HG02943 (cell line): ENCODE results near the gene FUCA2.
A peak's percentile ranks its signal among the peaks of the same experiment; 100 is the strongest.
"Not testable (repeated sequence)": the region's sequence is repeated elsewhere in the genome, so short reads cannot be mapped to it uniquely, and the experiment has no call there.

Experiments used
- ATAC-seq: cut with Tn5 transposase; IDR thresholded peaks from one replicate; pipeline ENCODE4 v1.9.1; 2021; ENCODE audit warnings: mild to moderate bottlenecking, low read depth, moderate library complexity; ENCODE audit not compliant: unreplicated experiment

Gene FUCA2

DNA sequence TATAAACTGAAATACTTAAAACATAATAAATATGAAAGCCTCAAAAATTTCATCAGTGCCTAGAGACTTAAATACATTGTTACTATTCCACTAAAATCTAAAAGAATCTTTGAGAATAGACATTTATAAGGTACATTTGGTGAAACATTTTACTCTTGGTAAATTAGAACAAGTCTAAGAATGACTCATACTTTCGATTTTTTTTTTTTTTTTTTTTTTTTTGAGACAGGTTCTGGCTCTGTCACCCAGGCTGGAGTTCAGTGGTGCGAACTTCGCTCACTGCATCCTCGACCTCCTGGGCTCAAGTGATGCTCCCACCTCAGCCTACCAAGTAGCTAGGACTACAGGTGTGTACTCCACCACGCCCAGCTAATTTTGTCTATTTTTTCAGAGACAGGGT is 6.4 kb downstream of the FUCA2 start:
- ATAC-seq = no peak

DNA sequence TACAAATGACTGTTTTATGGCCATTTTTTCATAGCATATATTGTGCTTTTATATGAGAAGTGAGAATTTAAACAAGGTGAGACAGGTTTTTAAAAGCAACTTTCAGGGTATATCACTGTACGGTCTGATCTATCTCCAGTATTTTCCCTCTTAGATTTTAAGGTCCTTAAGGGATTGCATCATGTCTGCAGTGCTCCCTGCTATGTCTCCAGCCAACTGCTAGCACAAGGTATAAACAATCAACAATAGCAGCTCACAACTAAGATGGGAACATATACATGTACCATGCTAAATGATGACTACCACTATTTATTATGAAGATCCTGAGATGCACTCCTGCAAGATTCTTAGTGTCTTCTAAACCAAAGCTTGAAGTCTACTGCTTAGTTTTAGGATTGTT is 7.2 kb downstream of the FUCA2 start:
- ATAC-seq = no peak

DNA sequence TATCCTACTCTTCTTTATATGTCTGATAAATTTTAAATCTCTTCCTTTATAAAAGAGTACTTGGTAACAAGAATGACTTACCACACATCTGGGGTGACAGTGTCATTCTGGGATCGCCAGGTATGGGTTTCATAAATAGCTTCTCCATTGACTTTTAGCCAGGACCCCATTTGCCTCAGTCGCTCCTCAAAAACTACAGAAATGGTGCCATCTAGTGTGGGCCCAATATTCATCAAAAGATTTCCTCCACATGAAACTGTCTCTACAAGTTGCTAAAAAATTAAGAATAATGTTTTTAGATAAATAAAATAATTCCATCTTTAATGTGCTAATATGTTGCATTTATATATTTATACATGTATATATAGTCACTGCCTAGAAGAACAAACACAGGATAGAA is 9.7 kb downstream of the FUCA2 start:
- no peak for ATAC-seq

DNA sequence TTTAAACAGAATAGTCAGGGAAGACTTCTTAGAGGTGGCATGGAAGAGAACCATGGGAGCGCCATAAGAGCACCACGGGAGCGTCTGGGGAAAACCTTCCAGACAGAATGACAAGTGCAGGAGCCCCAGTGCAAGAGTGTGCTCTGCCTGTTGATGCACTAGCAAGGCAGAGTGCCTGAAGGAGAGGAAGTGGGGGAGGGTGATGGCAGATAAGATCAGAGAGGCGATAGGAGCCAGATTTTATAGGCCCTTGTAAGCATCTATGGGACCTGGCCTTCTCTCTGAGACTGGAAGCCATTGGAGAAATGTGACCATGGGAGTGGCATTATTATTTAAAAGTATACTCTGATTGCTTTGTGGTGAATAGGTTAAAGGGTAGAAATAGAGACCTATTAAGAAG is 13.1 kb downstream of the FUCA2 start:
- no peak for ATAC-seq

DNA sequence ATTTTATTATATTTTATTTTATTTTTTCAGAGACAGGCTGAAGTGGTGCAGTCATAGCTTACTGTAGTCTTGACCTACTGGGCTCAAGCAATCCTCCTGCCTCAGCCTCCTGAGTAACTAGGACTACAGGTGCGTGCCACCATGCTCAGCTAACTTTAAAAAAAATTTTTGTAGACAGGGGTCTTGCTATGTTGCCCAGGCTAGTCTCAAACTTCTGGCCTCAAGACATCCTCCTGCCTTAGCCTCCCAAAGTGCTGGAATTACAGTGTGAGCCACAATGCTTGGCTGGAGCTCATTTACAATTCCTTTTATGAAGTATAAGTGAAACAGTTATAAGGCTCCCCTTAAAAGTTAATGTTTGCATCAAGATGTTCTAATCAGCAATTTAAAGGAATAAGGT is 14.5 kb downstream of the FUCA2 start:
- no peak for ATAC-seq

DNA sequence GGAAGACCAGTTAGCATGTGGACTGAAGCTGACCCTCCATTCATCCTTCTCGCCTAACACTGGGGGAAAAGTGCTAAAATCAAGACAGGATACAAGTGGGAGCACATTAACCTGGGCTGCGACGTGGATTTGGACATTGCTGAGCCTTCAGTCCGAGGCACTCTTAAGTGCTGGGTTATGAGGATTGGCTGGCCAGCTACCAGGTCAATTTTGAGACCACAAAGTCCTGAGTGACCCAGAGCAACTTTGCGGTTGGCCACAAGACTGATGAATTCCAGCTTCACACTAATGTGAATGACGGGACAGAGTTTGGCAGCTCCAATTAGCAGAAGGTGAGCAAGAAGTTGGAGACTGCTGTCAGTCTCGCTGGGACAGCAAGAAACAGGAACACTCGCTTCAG is 20.7 kb downstream of the FUCA2 start:
- ATAC-seq = no peak

DNA sequence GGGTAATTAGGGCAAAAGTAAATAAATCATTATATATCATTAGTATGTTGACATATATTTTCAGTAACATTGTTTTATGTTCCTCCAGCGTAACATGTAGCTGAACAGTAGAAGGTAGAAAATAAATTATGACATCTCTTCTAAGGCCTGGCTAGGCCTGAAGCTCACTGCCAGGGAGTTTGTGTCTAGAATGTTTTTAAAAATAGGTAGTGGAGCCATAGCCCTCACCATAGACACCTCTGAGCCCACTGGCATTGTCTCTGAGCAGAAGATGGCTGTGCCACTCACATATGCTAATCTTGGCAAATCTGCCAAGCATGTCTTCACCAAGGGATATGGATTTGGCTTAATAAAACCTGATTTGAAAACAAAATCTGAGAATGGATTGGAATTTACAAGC is 21.3 kb downstream of the FUCA2 start:
- no peak for ATAC-seq

DNA sequence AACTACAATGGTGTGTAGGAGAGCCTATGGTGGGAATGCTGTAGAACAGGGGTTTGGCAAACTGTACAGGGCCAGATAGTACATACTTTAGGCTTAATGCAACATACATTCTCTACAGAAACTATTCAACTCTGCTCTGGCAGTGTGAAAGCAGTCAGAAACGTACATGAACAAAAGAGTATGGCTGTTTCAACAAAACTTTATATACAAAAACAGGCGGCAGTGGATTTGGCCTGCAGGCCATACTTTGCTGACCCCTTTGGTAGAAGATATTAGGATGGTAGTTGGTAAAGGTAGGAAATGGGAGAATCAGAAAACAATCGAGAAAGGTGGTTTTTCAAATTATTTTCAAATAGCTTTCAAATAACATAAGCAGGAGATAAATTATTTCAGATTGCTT is 24.8 kb downstream of the FUCA2 start:
- no peak for ATAC-seq

DNA sequence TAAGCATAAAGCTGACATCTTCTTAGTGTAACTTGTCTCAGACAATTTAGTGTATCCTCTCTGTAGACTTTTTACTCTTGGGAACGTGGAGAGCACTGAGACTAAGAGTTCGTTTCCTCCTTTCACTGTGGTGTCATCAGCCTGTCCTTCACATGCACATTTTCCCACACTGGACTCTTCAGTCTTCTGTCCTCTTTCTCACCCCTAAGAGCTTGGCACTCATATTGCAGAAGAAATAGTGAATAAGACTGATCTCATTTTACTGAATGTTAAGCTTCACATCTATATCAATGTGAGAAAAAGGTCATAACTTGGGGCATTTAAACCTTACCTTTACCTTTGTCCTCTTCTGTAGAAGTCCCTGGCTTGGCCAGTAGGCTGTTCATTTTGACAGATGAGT is 25.6 kb downstream of the FUCA2 start:
- no peak for ATAC-seq

DNA sequence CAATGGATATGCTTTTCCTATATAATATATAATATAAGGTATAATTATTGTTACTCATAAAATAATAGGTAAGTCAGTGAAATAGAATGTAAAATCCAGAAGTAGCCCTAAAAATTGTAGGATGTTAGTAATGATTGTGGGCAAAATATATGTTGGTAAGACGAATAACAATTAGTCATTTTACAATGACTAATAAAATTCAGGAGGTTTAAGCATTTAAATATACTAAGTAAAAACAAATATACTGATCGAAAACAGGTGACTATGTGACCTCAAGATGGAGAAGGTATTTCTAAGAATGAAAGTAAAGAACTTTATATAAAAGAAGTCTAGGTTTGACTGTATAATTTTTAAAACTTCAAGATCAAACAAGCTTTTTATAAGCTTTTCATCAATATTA is 28.9 kb downstream of the FUCA2 start:
- ATAC-seq = no peak

DNA sequence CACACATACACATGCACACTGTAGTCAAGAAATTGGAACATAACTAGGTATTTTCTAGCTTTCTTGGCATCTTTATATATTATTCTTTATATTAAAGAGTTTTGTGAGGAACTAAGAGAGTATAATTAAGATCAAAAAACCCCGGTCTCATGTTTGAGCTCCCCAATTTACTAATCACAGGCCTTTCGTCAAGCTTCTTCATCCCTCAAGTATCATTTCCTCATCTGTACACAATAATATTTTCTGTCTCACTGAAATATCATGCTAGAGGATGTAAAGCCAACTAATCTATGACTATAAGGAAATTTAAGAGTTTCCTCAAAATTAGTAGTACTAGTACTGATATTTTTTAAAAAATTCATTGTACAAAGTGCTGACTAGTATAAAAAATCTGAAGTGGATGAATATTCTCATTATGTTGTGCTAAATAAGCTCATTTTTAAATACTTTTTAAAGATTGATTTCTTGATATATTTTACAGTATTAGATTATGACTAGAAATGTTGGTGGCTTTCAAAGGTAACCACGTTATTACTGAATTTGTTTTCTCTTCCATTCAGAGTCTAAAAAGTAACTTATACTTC is 32.9 kb downstream of the FUCA2 start:
- no peak for ATAC-seq

DNA sequence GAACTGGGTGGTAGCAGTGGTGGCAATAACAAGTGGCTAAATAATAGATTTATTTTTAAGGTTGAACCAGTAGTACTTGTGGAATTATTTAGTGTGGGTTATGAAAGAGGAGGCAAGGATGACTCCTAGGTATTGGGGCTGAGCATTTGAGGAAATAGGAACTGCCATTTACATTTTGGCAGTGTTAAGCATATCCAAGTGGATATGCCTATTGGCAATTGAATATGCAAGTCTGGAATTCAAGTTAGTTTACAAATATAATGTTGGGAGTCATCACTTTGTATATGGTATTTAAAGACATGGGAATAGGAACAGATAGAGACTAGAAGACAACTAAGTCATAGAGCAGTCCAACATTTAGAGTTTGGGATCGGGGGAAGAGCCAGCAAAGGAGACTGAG is 35.0 kb downstream of the FUCA2 start:
- no peak for ATAC-seq

DNA sequence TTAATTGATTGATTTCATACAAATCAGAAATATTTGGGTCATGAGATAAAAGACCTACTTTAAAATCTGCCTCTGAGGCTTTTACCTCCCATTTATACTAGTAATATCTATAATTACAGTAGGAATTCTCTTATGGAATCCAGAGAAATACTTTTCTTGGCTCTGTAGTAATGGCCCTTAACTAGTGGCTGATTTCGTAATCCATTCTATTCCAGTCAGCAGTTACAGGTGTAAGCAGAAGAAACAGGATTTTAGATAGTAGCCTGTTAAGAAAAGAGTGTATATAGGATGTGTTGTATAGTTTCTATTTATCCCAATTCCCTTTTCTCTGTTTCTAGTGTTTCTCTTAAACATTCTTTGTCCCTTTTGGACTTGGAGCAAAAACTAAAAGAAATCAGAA is 39.7 kb downstream of the FUCA2 start:
- no peak for ATAC-seq

DNA sequence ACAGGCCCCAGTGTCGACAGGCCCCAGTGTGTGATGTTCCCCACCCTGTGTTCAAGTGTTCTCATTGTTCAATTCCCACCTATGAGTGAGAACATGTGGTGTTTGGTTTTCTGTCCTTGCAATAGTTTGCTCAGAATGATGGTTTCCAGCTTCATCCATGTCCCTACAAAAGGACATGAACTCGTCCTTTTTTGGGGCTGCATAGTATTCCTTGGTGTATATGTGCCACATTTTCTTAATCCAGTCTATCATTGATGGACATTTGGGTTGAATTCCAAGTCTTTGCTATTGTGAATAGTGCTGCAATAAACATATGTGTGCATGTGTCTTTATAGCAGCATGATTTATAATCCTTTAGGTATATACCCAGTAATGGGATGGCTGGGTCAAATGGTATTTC is 42.7 kb downstream of the FUCA2 start:
- not testable (repeated sequence) for ATAC-seq

DNA sequence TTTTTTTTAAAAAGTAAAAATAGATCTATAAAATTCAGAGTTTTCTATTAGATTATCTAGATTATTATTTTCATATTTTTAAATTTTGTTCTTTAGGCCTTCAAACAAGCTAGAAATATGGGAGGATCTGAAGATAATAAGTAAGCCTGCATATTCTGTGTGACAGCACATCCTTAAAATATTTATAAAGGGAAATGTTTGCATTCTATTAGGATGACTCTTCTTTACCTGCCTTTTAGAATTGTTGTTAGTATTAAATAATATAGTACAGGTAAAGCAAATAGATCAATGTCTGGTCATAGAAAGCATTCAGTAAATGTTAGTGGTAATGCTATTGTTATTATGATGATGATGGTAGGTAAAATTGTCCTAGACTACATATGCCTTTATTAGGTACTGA is 43.5 kb downstream of the FUCA2 start:
- ATAC-seq = no peak

DNA sequence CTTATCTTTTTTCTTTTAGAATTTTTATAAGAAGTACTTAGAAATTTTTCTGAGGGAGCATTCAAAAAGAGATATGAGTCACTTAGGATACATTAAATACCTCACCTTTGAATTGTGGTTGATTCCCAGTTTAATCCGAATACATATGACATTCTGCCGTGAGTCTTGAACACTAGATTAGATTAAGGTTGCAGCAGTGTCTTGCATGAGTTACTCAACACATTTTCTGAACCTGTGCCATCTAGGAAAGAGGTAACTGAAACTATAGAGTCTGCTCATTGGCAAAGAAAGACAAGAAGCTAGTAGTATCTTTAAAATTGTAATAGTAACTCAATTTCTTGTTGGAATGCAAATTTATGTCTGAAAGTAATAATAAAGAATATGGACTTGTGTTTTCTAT is 46.0 kb downstream of the FUCA2 start:
- ATAC-seq = no peak

DNA sequence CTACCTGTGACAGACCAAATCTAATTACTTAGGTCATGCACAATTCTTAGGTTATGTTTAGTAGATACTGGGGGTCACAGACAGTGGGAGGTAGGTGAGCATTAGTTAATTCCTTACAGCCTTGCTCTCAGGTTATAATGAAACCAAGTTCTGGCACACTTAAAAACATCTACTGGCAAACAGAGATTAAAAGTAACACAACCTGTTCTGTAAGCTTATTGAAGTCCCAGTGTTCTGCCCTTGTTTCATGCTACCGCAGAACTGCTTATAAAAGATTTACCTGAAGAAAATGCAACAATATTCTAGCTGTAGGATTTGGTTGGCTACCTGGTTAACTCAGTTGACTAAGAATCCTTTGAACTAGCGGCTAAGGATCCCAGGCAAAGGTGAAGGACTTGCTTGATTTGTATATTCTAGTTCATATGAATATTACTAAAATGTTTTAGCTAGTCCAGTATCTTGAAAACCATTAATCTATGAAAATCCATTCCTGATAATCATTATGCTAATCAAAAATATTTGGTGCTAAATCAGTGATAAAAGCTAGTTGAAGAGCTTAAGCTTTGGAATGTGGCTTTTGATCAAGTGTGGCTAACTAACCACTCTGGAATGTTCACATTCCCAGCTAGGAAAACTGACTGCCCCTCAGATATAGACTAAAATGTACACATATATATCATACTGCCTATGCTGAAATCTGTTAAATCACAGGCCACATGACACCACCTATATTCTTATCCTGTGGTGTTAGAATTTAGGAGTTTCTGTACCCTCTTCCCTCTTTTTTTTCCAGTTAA is 53.8 kb downstream of the FUCA2 start:
- ATAC-seq = no peak

DNA sequence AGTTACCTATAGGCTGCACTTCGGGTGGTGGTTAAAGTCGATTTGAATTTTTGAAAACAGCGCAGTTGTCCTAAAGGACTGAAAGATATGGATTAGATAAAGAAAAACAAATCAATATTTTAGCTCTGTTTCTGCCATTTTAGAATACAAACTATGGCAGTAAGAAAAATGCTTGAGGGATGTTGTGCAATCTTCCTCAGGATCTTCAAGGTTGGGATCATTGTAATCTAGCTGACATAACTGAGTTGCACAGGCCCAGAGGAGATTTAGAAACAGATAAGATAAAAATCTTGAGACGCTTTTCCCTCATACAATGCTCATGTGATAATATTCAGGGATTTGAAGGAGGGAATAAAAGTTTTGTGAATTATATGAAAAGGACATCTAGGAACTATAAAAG is 60.0 kb downstream of the FUCA2 start:
- no peak for ATAC-seq

DNA sequence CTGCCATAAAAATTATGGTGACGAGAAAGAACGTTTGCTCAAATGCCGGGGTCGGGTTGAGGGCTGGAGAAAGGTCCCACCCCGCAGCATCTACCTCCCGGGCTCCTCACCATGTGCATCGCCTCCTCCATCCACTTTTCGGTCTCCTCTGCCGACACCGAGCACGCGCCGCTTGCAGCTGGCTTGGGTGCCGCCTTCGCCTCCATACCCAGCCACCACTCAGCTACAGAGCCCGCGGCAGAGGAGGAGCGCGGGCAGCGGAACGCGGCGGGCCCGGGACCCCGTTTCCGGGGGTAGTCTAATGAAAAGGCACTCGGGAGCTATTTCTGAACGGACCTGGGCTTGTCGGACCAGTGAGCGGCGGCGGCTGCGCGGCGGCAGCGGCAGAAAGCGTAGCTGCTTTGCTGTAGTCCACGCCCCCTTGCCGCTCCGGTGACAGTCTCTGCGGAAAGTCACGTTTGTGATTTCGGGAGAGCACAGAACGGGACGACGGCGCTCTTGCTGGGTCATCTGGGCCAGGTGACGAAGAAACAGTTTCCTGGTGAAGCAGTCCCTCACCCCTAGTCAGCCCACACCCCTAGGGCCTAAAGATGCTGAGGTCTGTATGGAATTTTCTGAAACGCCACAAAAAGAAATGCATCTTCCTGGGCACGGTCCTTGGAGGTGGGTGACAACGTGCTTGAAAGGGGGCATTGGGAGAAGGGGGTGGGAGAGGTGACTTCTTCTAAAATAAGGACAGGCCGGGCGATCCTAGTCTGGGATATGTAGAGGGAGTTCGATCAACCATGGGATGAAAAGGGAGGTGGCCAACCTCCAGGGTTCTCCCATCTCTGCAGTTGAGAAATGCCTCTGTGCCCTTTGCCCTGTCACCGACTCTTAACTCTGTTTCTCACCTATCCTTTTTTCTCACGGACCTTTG is 60.8 kb downstream of the FUCA2 start, which contains the start of the genes ADAT2 and PEX3:
ADAT2 (minus strand) TSS at position 243 of the 919 bp plus-strand sequence; CDS start at position 206, 37 bp downstream.
PEX3 (plus strand) TSS at position 353 of the 919 bp plus-strand sequence; CDS start at position 591, 238 bp downstream.
- ATAC-seq = peak; percentile 99

DNA sequence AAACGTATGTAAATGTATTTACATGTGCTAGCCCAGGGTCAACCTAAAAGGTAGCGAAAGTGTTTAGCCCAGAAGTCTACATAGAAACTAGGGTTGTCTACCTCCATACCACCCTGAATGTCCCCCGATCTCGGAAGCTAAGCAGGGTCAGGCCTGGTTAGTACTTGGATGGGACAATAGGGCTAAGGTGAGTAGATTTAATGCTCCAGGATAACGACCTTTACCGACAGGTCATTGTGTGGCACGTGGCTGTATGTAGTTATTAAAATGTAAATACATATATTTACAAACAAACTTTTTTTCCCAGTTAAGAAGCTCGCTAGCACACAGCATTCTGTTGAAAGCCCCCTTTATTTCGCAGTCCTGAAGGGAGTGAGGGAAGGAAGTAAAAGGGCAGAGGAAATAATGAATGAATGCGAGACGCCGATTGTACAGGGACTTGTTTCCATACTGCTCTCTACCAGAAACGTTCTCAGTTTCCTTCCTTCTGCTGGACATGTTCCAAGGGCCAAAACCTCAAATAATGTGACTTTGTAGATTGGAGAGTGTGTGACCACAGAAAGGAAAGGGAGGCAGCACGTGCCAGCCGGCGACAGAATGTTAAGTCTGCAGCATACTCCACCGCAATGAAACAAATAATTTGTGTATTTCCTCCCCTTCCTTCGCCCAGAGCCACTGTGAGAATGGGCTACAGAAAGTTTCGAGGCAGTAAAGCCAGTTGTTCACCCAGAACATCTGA is 61.6 kb downstream of the FUCA2 start:
- ATAC-seq = peak; percentile 0
